AG08396 (cell line): Measurements from ENCODE around the gene UBAC2.
A peak's percentile ranks its signal among the peaks of the same experiment; 100 is the strongest.

Experiments
- DNase-seq: peaks from one replicate; pipeline ENCODE4 v3.0.0; 2012; ENCODE audit warnings: low spot score, mixed read lengths

Gene UBAC2

GRCh38 chr13:99418103-99418842, 217.6 kb downstream of the UBAC2 start:
- no peak for DNase-seq

- no peak for DNase-seq
Measured at GRCh38 chr13:99418843-99419140, 218.1 kb downstream of the UBAC2 start.

- DNase-seq: no peak
Measured at GRCh38 chr13:99419591-99420243, 219.1 kb downstream of the UBAC2 start.

- no peak for DNase-seq
Measured at GRCh38 chr13:99421271-99421670, 220.6 kb downstream of the UBAC2 start.

GRCh38 chr13:99421758-99422585, 221.3 kb downstream of the UBAC2 start:
- DNase-seq: no peak

GRCh38 chr13:99422586-99423220, 222.0 kb downstream of the UBAC2 start:
- no peak for DNase-seq

- DNase-seq: no peak
Measured at GRCh38 chr13:99425485-99426341, 225.1 kb downstream of the UBAC2 start.

GRCh38 chr13:99426426-99426825, 225.8 kb downstream of the UBAC2 start:
- DNase-seq: no peak

GRCh38 chr13:99429670-99430069, 229.0 kb downstream of the UBAC2 start:
- DNase-seq: no peak

GRCh38 chr13:99431927-99432608, 231.4 kb downstream of the UBAC2 start:
- no peak for DNase-seq

GRCh38 chr13:99432609-99433542, 232.2 kb downstream of the UBAC2 start:
- peak; percentile 55 for DNase-seq

GRCh38 chr13:99433543-99434075, 233.0 kb downstream of the UBAC2 start:
- no peak for DNase-seq

GRCh38 chr13:99434258-99434788, 233.7 kb downstream of the UBAC2 start:
- no peak for DNase-seq

GRCh38 chr13:99435116-99435515, 234.5 kb downstream of the UBAC2 start:
- no peak for DNase-seq

GRCh38 chr13:99435998-99436397, 235.3 kb downstream of the UBAC2 start:
- DNase-seq: no peak
